Ishikawa (cell line): ENCODE measurements around the gene ZSWIM9.

ENCODE experiments used
- CEBPB ChIP-seq: IDR thresholded peaks from 2 replicates; pipeline ENCODE4 v1.6.1; 2012
- CREB1 ChIP-seq: IDR thresholded peaks from 2 replicates; pipeline ENCODE4 v1.6.1; 2012; ENCODE audit warnings: low read depth
- EGR1 ChIP-seq: IDR thresholded peaks from 2 replicates; pipeline ENCODE4 v1.6.1; 2012
- EP300 ChIP-seq: IDR thresholded peaks from 2 replicates; pipeline ENCODE4 v1.6.1; 2012; ENCODE audit warnings: borderline replicate concordance
- FOXM1 ChIP-seq: IDR thresholded peaks from 2 replicates; pipeline ENCODE4 v1.6.1; 2012; ENCODE audit warnings: low read depth, borderline replicate concordance
- MAX ChIP-seq: IDR thresholded peaks from 2 replicates; pipeline ENCODE4 v1.6.1; 2012
- NFIC ChIP-seq: IDR thresholded peaks from 2 replicates; pipeline ENCODE4 v1.6.1; 2012
- RAD21 ChIP-seq: IDR thresholded peaks from 2 replicates; pipeline ENCODE4 v1.6.1; 2012; ENCODE audit warnings: low read depth
- REST ChIP-seq: IDR thresholded peaks from 2 replicates; pipeline ENCODE4 v1.6.1; 2012; ENCODE audit warnings: low read depth, mild to moderate bottlenecking
- TAF1 ChIP-seq: IDR thresholded peaks from 2 replicates; pipeline ENCODE4 v1.6.1; 2012; ENCODE audit warnings: low read depth, mild to moderate bottlenecking
- TCF12 ChIP-seq: IDR thresholded peaks from 2 replicates; pipeline ENCODE4 v1.6.1; 2012; ENCODE audit warnings: low read depth
- TEAD4 ChIP-seq: IDR thresholded peaks from 2 replicates; pipeline ENCODE4 v1.6.1; 2012
- YY1 ChIP-seq: IDR thresholded peaks from 2 replicates; pipeline ENCODE4 v1.6.1; 2012; ENCODE audit warnings: low read depth
- ZBTB7A ChIP-seq: IDR thresholded peaks from 2 replicates; pipeline ENCODE4 v1.6.1; 2012; ENCODE audit warnings: low read depth
- TF ChIP-seq, protein P1 (sequence below): IDR thresholded peaks from 2 replicates; pipeline ENCODE4 v1.6.1; 2012

The ZSWIM9 gene

GRCh38 chr19:48170817-48171347, 402 bp downstream of the ZSWIM9 start:
- 0 out of 2 replicates have a peak, but pooled peaks have one; percentile 18 for TF ChIP-seq MAX
- no peak for TF ChIP-seq RAD21

DNA sequence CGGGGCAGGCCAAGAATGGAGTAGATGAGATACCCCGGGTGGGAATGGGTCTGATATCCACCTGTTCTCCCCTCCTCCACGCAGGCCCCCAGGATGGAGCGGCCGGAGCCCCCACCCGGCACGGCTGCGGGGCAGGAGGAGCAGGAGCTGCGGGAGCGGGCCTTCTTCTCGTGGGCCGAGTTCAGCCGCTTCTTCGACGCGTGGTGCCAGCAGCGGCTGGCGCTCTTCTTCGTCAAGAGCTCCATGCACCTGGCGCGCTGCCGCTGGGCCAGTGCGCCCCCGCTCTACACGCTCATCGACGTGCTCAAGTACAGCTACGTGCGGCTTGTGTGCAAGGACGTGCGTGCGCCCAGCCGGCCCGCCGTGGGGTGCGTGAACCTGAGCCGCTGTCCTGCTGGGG, 1.2 kb downstream of the ZSWIM9 start:
- TF ChIP-seq, protein P1, sequence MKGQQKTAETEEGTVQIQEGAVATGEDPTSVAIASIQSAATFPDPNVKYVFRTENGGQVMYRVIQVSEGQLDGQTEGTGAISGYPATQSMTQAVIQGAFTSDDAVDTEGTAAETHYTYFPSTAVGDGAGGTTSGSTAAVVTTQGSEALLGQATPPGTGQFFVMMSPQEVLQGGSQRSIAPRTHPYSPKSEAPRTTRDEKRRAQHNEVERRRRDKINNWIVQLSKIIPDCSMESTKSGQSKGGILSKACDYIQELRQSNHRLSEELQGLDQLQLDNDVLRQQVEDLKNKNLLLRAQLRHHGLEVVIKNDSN = no peak
- TF ChIP-seq TCF12 (no peak), EGR1 (no peak), YY1 (no peak), FOXM1 (no peak), TAF1 (no peak), CREB1 (no peak), TEAD4 (no peak), NFIC (no peak), REST (no peak), MAX (no peak), RAD21 (no peak), CEBPB (no peak), ZBTB7A (no peak), EP300 (no peak)

- no peak for TF ChIP-seq REST
- no peak for TF ChIP-seq NFIC
- TF ChIP-seq ZBTB7A = no peak
- TF ChIP-seq EP300 = no peak
- TF ChIP-seq, protein P1 = no peak
- no peak for TF ChIP-seq YY1
- TF ChIP-seq RAD21 = no peak
- TF ChIP-seq CREB1 = no peak
- TF ChIP-seq TAF1 = no peak
- TF ChIP-seq TEAD4 = no peak
Observed at GRCh38 chr19:48174445-48175030, 4.1 kb downstream of the ZSWIM9 start.

GRCh38 chr19:48175578-48175977, 5.1 kb downstream of the ZSWIM9 start:
- TF ChIP-seq YY1 (no peak), MAX (no peak), TAF1 (no peak), EGR1 (no peak), TCF12 (no peak), ZBTB7A (no peak), FOXM1 (no peak), EP300 (no peak), REST (no peak), NFIC (no peak), RAD21 (no peak), TEAD4 (no peak)
- TF ChIP-seq, protein P1 = no peak
